ENCODE data around the gene TXK.

The TXK gene

GRCh38 chr4:48108309-48109073 lies 25.6 kb downstream of the TXK start (continued):
- TF ChIP-seq, protein P1, sequence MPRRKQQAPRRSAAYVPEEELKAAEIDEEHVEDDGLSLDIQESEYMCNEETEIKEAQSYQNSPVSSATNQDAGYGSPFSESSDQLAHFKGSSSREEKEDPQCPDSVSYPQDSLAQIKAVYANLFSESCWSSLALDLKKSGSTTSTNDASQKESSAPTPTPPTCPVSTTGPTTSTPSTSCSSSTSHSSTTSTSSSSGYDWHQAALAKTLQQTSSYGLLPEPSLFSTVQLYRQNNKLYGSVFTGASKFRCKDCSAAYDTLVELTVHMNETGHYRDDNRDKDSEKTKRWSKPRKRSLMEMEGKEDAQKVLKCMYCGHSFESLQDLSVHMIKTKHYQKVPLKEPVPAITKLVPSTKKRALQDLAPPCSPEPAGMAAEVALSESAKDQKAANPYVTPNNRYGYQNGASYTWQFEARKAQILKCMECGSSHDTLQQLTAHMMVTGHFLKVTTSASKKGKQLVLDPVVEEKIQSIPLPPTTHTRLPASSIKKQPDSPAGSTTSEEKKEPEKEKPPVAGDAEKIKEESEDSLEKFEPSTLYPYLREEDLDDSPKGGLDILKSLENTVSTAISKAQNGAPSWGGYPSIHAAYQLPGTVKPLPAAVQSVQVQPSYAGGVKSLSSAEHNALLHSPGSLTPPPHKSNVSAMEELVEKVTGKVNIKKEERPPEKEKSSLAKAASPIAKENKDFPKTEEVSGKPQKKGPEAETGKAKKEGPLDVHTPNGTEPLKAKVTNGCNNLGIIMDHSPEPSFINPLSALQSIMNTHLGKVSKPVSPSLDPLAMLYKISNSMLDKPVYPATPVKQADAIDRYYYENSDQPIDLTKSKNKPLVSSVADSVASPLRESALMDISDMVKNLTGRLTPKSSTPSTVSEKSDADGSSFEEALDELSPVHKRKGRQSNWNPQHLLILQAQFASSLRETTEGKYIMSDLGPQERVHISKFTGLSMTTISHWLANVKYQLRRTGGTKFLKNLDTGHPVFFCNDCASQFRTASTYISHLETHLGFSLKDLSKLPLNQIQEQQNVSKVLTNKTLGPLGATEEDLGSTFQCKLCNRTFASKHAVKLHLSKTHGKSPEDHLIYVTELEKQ (tag by site-specific recombination; IDR thresholded peaks at IDR 0.05; ENCODE audit: borderline replicate concordance), result no peak

GRCh38 chr4:48105230-48105629 lies 28.8 kb downstream of the TXK start:
- Histone ChIP-seq H3K4me1 (ENCODE audit: control insufficient read depth, insufficient read depth, low read length) (no peaks in the 10 kb centered on the region), H3K36me3 (ENCODE audit: control insufficient read depth in 2 of 2, insufficient read depth in 1 of 2, low read length in 2 of 2) (no peaks in the 10 kb centered on the region), H3K9me3 (ENCODE audit: control insufficient read depth, insufficient read depth, low read depth, low read length) (no peaks in the 10 kb centered on the region), H3K4me3 (ENCODE audit: low read depth, low read length) (no peak overlapping the region), H3K27ac (ENCODE audit: extremely low read depth, low read depth, low read length) (no peak overlapping the region)
- ChIA-PET CTCF (interaction anchor here (0.5 to 0.7 kb wide), 3 partner anchors 16 to 400 kb away, joined by 3 read pairs; no protein-coding TSS in a partner anchor), POLR2A (no interaction called here)
- TF ChIP-seq ZNF214 (tag by site-specific recombination; IDR thresholded peaks at IDR 0.05; ENCODE audit: borderline replicate concordance) (no peak), ZFP37 (tag by site-specific recombination; IDR thresholded peaks at IDR 0.05) (no peak), ZNF530 (tag by site-specific recombination; IDR thresholded peaks at IDR 0.05; ENCODE audit: low read depth) (no peak), PRDM2 (tag by site-specific recombination; IDR thresholded peaks at IDR 0.05; ENCODE audit: borderline replicate concordance) (no peak), ZNF777 (tag by site-specific recombination; IDR thresholded peaks at IDR 0.05; ENCODE audit: borderline replicate concordance) (no peak), ZNF701 (tag by site-specific recombination; IDR thresholded peaks at IDR 0.05) (no peak), ZNF266 (tag by site-specific recombination; IDR thresholded peaks at IDR 0.05; ENCODE audit: low read depth) (no peak), ZBTB11 (tag by site-specific recombination; conservative IDR thresholded peaks at IDR 0.05; ENCODE audit: low read depth) (no peak), ZNF248 (tag by site-specific recombination; IDR thresholded peaks at IDR 0.05) (no peak), ZNF514 (tag by site-specific recombination; IDR thresholded peaks at IDR 0.05) (no peak), SP2 (tag by site-specific recombination; IDR thresholded peaks at IDR 0.05) (no peak), ZNF843 (tag by site-specific recombination; IDR thresholded peaks at IDR 0.05) (no peak), ZNF791 (tag by site-specific recombination; IDR thresholded peaks at IDR 0.05) (no peak), ZNF37A (tag by site-specific recombination; IDR thresholded peaks at IDR 0.05) (no peak), ZNF571 (tag by site-specific recombination; IDR thresholded peaks at IDR 0.05) (no peak)
- TF ChIP-seq, protein P2, sequence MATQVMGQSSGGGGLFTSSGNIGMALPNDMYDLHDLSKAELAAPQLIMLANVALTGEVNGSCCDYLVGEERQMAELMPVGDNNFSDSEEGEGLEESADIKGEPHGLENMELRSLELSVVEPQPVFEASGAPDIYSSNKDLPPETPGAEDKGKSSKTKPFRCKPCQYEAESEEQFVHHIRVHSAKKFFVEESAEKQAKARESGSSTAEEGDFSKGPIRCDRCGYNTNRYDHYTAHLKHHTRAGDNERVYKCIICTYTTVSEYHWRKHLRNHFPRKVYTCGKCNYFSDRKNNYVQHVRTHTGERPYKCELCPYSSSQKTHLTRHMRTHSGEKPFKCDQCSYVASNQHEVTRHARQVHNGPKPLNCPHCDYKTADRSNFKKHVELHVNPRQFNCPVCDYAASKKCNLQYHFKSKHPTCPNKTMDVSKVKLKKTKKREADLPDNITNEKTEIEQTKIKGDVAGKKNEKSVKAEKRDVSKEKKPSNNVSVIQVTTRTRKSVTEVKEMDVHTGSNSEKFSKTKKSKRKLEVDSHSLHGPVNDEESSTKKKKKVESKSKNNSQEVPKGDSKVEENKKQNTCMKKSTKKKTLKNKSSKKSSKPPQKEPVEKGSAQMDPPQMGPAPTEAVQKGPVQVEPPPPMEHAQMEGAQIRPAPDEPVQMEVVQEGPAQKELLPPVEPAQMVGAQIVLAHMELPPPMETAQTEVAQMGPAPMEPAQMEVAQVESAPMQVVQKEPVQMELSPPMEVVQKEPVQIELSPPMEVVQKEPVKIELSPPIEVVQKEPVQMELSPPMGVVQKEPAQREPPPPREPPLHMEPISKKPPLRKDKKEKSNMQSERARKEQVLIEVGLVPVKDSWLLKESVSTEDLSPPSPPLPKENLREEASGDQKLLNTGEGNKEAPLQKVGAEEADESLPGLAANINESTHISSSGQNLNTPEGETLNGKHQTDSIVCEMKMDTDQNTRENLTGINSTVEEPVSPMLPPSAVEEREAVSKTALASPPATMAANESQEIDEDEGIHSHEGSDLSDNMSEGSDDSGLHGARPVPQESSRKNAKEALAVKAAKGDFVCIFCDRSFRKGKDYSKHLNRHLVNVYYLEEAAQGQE (tag by site-specific recombination; IDR thresholded peaks at IDR 0.05), result no peak
- TF ChIP-seq, protein P3, sequence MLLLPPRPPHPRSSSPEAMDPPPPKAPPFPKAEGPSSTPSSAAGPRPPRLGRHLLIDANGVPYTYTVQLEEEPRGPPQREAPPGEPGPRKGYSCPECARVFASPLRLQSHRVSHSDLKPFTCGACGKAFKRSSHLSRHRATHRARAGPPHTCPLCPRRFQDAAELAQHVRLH (tag by site-specific recombination; IDR thresholded peaks at IDR 0.05), result no peak

Measured in HEK293 (cell line).